Endodermal cell (in vitro differentiated cells): ENCODE results near the gene TPGS2. TPM values are rescaled to one million over a fixed set of nuclear protein-coding genes. Genes with fewer than 3 reads are reported as not detected.

Source experiments
- DNase-seq: peaks from one replicate; pipeline ENCODE4 v3.0.0-alpha.2; 2017
- H3K27ac ChIP-seq: 2 replicates; pipeline ENCODE4 v1.5.1; 2013; ENCODE audit warnings: mild to moderate bottlenecking, low read depth, low read length, moderate library complexity
- H3K27me3 ChIP-seq: 2 replicates; pipeline ENCODE4 v1.6.1; 2013; ENCODE audit warnings: mild to moderate bottlenecking, low read length, moderate library complexity; ENCODE audit not compliant: insufficient read depth, control insufficient read depth, poor library complexity, severe bottlenecking
- H3K36me3 ChIP-seq: 2 replicates; pipeline ENCODE4 v1.7.0; 2013; ENCODE audit warnings: mild to moderate bottlenecking, low read length, moderate library complexity; ENCODE audit not compliant: control insufficient read depth, insufficient read depth
- H3K4me1 ChIP-seq: one replicate; pipeline ENCODE4 v1.7.0; 2013; ENCODE audit warnings: low read length; ENCODE audit not compliant: control insufficient read depth, insufficient read depth
- H3K4me3 ChIP-seq: 2 replicates; pipeline ENCODE4 v1.5.1; 2013; ENCODE audit warnings: mild to moderate bottlenecking, low read length, moderate library complexity
- H3K9ac ChIP-seq: 2 replicates; pipeline ENCODE4 v1.6.1; 2013; ENCODE audit warnings: mild to moderate bottlenecking, low read length, moderate library complexity; ENCODE audit not compliant: poor library complexity, severe bottlenecking; ENCODE audit errors: extremely low read depth
- H3K9me3 ChIP-seq: 2 replicates; pipeline ENCODE4 v1.6.1; 2013; ENCODE audit warnings: mild to moderate bottlenecking, low read length, moderate library complexity; ENCODE audit not compliant: control insufficient read depth
- H3K27ac Mint-ChIP-seq: 2 replicates; pipeline ENCODE4 v1.8.0; 2020; ENCODE audit warnings: mixed read lengths
- H3K27me3 Mint-ChIP-seq: 2 replicates; pipeline ENCODE4 v1.8.0; 2021; ENCODE audit warnings: mild to moderate bottlenecking, mixed read lengths; ENCODE audit not compliant: insufficient read depth
- H3K36me3 Mint-ChIP-seq: 2 replicates; pipeline ENCODE4 v1.8.0; 2020; ENCODE audit warnings: low read depth, mixed read lengths
- H3K4me1 Mint-ChIP-seq: 2 replicates; pipeline ENCODE4 v1.8.0; 2020; ENCODE audit warnings: mixed read lengths
- H3K4me3 Mint-ChIP-seq: 2 replicates; pipeline ENCODE4 v1.8.0; 2020; ENCODE audit warnings: mild to moderate bottlenecking, moderate library complexity, mixed read lengths
- H3K9me3 Mint-ChIP-seq: 2 replicates; pipeline ENCODE4 v1.8.0; 2020; ENCODE audit warnings: mild to moderate bottlenecking, mixed read lengths
- CTCF ChIP-seq: fragments of 200-600 bp; sonication (generic); conservative IDR thresholded peaks from 2 replicates; pipeline ENCODE4 v1.5.0; 2021; ENCODE audit warnings: antibody characterized with exemption, mild to moderate bottlenecking
- WGBS, 2 experiments: methylation state at CpG; one replicate each; pipeline versions ENCODE4 v1.1.5 to v1.1.7; 2013; ENCODE audit warnings: missing lambda C conversion rate in 2 of 2, mixed read lengths in 1 of 2; ENCODE audit not compliant: insufficient coverage in 1 of 2, insufficient read length in 1 of 2; 5-methylcytosine and 5-hydroxymethylcytosine counted together
- total RNA-seq, 2 donors: library from RNA; stranded (reverse); fragmentation: NEBNext Ultra II Directional in 1 of 2; extraction: Animal tissue kit (Norgen Biotek cat#: 25700) in 1 of 2; gene quantifications; 2 replicates in 1 of 2; 3 replicates in 1 of 2; pipeline ENCODE4 v1.2.1, GENCODE V29; 2021

The TPGS2 gene
- total RNA-seq, 2 donors from 2014 or later: 117 to 128 TPM

GRCh38 chr18:36761186-36761698 is 67.6 kb downstream of the TPGS2 start:
- DNase-seq: no peak
- Mint-ChIP-seq H3K27me3 (no peaks in the 10 kb centered on the region), H3K27ac (no peak overlapping the region), H3K36me3 (no peaks in the 10 kb centered on the region), H3K4me3 (no peak overlapping the region), H3K4me1 (no peaks in the 10 kb centered on the region), H3K9me3 (no peaks in the 10 kb centered on the region)
- Histone ChIP-seq H3K27ac (no peak overlapping the region), H3K27me3 (no peaks in the 10 kb centered on the region), H3K9me3 (no peaks in the 10 kb centered on the region), H3K4me1 (no peaks in the 10 kb centered on the region), H3K9ac (no peak overlapping the region), H3K36me3 (no peaks in the 10 kb centered on the region), H3K4me3 (no peak overlapping the region)
- WGBS, 2 experiments: 93 to 96% methylated on average over 10 to 12 of the region's 12 CpGs
- TF ChIP-seq CTCF: peak; percentile 54

GRCh38 chr18:36760598-36760997 is 68.2 kb downstream of the TPGS2 start:
- DNase-seq: no peak
- Histone ChIP-seq H3K4me1 (no peaks in the 10 kb centered on the region), H3K27ac (no peak overlapping the region), H3K9me3 (no peaks in the 10 kb centered on the region), H3K4me3 (no peak overlapping the region), H3K27me3 (no peaks in the 10 kb centered on the region), H3K9ac (no peak overlapping the region), H3K36me3 (no peaks in the 10 kb centered on the region)
- H3K36me3 Mint-ChIP-seq: no peaks in the 10 kb centered on the region
- H3K4me1 Mint-ChIP-seq: no peaks in the 10 kb centered on the region
- H3K9me3 Mint-ChIP-seq: no peaks in the 10 kb centered on the region
- no peak overlapping the region for H3K4me3 Mint-ChIP-seq
- H3K27ac Mint-ChIP-seq: no peak overlapping the region
- WGBS, 2 experiments: 95 to 99% methylated on average over 15 to 29 of the region's 29 CpGs
- no peaks in the 10 kb centered on the region for H3K27me3 Mint-ChIP-seq
- TF ChIP-seq CTCF: no peak

- TF ChIP-seq CTCF: no peak
- H3K4me3 Mint-ChIP-seq: no peak overlapping the region
- WGBS, 2 experiments: 77 to 81% methylated on average over 5 to 6 of the region's 6 CpGs
- H3K9me3 Mint-ChIP-seq: no peaks in the 10 kb centered on the region
- H3K27ac Mint-ChIP-seq: no peak overlapping the region
- H3K27me3 ChIP-seq: no peaks in the 10 kb centered on the region
- H3K27ac ChIP-seq: no peak overlapping the region
- no peaks in the 10 kb centered on the region for H3K9me3 ChIP-seq
- H3K4me1 ChIP-seq: no peaks in the 10 kb centered on the region
- no peak for DNase-seq
- H3K36me3 Mint-ChIP-seq: no peaks in the 10 kb centered on the region
- no peak overlapping the region for H3K4me3 ChIP-seq
- H3K27me3 Mint-ChIP-seq: no peaks in the 10 kb centered on the region
- H3K9ac ChIP-seq: no peak overlapping the region
- H3K4me1 Mint-ChIP-seq: no peaks in the 10 kb centered on the region
- H3K36me3 ChIP-seq: no peaks in the 10 kb centered on the region
Observed at GRCh38 chr18:36759167-36759776, 69.5 kb downstream of the TPGS2 start.
